GM18858 (cell line): ENCODE measurements around the gene CLSTN3.

Source experiments
- ATAC-seq: cut with Tn5 transposase; IDR thresholded peaks from one replicate; pipeline ENCODE4 v1.9.1; 2021; ENCODE audit not compliant: unreplicated experiment

The CLSTN3 gene

DNA sequence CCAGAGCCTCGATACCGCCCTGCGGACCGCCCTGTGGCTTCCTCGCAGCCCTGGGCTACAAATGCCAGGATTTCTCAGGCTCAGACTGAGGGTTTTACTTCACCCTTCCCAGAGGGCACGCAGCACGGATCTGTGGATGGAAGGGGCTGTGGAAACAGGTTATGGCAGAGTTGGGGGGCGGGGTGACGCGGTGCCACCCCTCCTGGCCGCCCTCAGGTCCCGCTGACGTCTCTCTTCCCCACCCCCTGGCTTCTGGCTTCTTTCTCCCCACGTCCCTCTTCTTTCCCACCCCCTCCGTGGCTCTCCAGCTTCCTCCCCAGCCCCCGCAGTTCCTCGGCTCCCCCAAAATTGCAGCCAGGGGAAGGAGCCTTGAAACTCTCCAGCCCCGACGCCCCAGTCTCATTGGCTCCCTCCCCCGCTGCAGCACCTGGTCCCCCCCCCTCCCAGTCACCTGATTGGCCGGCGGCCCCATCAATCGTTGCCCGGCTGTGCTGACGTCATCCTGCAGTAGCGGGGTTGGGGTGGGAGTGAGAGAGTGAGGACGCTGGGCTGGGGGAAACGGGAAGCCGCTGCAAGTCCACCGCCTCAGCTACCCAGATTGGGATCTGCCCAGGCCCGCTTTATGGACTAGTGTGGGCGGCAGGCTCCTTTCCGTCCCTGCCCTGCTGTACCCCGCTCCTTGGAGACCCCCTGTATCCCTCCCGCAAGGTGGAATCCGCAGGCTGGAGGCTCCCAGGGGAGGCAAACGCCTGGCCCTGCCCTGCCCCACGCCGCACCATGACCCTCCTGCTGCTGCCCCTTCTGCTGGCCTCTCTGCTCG lies at the start of gene CLSTN3:
CLSTN3 (plus strand) TSS at position 500 of the 820 bp plus-strand sequence; CDS start at position 778, 278 bp downstream.
- peak; percentile 69 for ATAC-seq

DNA sequence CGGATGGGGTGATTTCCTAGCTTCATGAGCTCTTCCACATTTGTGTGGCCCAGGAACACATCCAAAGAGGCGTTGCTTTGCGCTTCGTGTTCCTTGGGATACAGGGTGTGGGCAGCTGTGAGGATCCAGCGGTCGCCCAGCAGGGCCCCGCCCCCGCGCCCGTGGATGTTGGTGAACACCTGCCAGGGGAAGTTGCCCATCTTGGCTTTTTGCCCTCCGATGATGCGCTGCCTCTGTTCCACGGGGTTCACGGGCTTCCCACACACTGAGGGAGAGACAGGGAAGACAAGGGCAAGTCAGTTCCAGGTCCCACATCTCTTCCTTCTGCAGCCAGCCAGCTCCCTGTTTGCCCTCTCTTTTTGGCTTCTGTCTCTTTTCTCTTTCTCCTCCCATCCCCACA lies 49.1 kb upstream of the CLSTN3 start:
- ATAC-seq = no peak

DNA sequence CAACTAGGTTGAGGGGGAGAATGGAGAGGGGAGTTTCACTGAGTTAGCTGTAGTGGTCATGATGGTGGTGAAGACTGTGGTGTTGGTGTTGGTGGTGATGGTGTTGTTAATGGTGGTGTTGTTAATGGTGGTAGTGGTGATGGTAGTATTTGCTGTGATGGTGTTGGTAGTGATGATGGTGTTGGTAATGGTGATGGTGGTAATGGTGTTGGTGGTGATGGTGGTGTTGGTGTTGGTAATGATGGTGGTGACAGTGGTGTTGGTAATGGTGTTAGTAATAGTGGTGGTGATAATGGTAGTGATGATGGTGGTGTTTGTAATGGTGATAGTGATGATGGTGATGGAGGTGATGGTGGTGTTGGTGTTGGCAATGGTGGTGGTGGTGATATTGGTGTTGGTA lies 47.0 kb upstream of the CLSTN3 start:
- ATAC-seq = no peak

DNA sequence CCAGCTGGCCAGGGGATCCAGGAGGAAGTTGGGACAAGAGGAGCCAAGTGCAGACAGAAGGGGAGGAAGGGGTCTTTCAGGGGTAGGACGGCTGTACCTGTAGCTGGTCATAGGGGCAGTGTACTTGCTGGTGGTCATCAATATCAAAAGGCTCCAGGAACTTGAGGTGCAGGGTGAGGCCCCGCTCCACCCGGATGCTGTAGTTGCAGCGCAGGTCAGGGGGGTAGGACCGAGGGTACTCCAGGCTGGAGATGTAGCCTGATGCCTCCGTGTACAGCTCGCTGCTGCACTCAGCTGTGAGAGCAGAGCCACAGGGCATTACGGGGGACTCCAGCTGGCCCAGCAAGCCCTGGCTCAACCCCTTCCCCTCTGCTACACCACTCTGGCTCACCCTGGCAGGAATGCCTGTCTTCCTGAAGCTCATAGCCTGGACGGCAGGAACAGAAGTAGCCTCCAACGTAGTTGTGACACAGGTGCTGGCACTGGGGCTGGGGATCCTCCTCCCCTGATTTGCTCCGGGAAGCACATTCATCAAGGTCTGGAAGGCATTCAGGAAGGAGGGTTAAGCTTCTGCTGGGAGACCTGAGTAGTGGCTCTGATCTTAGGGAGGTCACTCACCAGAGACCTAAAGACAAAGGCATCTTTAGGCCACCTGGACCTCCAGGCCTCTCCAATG lies 40.8 kb upstream of the CLSTN3 start:
- no peak for ATAC-seq

DNA sequence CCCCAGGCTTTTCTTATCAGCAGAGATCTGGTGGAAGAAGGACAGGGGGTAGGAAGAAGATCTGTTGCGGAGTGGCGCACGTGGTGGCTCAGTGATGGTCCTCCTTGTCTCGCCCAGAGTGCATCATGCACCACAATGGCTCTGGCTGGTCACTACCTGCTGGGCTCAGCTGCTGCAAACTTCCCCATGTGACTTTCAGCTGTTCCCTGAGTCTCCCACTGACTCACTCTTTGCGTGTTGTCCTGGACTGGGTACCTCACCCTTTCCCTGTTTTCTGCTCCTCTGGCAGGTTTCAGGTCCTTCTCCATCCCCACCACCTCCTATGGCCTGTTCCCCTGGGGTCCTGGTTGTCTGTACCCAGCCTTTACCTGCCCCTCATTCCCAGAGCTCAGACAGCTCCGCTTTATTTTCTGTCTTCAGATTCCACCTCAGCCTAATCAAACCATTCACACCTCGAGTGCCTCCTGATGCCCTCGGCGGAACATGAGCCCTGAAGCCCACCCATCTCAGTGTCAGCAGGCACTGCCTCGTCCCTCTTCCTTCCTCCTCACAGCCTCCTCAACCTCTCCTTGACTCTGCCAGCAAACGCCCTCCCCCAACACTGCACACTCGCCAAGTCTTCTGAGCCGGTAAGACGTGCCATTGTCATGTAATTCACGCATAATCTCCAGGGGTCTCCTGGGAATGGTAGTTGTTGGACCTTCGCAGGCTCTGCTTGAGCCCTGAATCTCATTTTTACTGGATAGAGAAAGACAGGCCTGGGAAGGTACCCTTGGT lies 39.8 kb upstream of the CLSTN3 start:
- ATAC-seq = no peak

DNA sequence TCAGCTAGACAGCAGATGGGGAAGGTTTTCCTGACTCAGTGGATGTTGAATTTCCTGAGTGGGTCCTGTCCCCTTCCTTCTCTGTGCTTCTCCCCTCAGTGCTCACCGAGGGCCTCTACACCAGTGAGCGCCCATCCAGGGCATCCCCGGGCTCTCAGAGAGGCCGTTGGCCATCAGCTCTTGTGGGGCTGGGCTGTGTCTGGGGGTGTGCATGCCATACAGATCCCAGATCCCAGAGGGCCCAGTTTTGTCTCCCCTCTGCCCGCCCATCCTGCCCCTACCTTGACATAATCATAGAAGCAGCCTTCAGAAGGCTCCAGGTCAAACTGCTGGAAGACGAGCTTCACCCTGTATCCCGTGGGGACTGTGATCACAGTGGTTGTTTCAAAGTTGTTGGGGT lies 39.0 kb upstream of the CLSTN3 start:
- ATAC-seq = no peak

DNA sequence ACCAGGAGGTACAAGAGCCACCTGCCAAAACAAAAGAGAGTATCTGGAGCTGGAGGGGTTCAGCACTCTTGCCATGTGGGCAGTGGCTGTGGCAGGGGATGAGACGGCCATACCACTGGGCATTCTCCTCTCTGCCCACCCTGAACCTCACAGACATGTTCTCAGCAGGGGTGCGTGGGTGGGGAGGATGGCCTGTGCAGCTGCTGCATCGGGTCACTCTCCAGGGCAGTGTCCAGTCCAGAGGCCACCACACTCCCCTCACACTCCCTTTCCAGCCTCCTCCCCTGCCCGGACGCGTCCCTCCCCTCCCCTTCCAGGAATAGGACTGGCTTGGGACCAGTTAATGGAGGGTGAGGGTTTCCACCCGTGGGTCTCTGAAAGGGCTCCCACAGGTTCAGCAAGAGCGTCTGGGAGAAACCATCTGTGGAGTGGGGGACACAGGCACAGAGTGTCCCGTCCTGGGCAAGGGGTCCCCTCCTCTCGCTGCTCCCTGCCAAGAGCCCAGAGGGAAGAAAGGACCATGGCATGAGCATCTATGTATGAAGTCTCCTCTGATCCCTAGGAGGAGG lies 38.4 kb upstream of the CLSTN3 start:
- ATAC-seq = no peak

DNA sequence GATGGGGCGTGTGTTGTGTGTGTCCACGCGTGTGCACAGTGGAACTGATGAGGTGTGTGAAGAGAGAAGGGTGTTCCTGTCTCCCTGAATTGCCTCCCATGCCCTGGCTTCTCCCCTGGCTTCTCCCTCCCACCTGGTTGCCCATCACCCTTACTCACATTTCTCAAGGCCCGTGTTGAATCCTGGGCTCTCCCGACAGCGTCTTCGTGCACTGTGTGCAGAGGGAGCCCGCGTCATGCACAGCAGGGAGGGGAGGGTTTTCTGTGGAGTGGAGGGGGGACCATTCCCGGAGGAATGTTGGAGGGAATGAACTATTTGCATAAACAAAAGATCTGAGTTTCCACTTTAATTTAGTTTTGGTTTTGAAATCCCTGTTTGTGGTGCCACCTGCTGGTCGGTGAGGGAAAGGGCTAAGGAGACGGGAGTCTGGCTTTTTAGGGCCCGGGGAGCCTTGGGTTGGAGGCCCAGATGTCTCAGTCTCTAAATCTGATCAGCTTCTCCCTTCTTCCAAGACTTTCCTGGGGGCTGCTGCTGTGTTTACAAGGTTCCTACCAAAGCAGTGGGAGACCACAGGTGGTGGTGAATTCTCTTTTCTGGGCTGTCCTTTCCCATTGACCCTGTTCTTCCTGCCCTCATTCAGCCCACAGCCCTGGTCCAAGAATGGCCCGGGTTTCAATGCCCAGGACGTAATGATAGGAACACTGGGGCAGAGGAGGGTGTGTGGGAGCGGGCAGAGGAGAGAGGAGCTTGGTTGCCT lies 37.8 kb upstream of the CLSTN3 start, which contains the start of gene C1R:
C1R (minus strand) TSS at position 217 of the 757 bp plus-strand sequence; CDS start at position 160, 57 bp downstream.
- ATAC-seq = no peak

DNA sequence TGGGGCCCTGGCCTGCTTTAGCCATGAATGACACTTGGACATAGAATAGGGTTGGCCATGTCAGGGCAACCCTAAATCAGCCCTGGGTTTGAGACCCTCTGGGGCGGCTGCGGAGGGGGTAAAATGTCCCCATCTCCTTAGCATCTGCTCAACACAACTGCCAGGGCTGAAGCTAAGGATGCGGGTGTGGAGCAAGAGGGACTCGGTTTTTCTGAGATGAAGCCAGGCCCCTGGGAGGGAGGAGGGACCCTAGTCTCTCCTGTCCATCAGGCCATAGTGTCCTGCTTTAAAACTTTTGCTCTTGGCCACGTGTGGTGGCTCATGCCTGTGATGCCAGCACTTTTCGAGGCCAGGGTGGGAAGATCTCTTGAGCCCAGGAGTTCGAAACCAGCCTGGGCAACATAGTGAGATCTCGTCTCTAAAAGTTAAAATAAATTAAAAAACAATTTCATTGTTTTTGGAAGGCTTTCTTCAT lies 37.1 kb upstream of the CLSTN3 start:
- ATAC-seq = no peak

DNA sequence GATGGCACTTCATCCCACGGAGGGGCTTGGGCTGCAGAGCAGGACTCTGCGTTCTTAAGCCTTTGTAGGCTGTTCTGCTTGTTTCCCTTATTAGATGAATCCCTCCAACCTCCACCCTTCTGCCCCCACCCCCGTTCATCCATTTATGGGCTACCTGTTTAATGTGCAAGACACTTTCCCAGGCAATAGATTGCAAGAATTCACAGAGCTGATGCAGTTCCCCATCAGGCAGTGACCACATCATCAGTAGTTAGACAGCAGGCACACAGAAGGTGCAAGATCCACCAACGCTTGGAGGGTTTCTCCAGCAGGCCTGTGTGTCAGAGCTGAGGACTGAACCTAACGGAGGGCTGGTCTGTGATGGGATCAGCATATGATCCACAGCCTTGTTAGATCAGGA lies 36.7 kb upstream of the CLSTN3 start:
- no peak for ATAC-seq

DNA sequence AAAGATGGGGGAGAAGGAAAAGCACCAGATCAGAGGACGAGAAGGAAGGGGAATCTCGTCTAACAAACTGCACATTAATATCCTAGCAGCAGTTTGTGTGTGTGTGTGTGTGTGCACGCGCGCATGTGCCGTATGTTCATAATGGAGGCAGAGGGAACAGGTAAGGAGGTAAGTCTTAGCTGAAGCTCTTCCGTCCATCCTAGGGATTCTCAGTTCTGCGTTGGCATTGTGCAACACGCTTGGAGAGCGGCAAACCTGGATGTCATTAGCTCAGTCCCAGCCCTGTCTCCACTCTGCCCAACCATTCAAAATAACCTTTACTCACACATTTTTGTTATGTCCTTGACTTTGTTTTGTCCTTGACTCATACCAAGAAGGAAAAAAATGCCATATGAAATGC lies 36.3 kb upstream of the CLSTN3 start:
- ATAC-seq = no peak

DNA sequence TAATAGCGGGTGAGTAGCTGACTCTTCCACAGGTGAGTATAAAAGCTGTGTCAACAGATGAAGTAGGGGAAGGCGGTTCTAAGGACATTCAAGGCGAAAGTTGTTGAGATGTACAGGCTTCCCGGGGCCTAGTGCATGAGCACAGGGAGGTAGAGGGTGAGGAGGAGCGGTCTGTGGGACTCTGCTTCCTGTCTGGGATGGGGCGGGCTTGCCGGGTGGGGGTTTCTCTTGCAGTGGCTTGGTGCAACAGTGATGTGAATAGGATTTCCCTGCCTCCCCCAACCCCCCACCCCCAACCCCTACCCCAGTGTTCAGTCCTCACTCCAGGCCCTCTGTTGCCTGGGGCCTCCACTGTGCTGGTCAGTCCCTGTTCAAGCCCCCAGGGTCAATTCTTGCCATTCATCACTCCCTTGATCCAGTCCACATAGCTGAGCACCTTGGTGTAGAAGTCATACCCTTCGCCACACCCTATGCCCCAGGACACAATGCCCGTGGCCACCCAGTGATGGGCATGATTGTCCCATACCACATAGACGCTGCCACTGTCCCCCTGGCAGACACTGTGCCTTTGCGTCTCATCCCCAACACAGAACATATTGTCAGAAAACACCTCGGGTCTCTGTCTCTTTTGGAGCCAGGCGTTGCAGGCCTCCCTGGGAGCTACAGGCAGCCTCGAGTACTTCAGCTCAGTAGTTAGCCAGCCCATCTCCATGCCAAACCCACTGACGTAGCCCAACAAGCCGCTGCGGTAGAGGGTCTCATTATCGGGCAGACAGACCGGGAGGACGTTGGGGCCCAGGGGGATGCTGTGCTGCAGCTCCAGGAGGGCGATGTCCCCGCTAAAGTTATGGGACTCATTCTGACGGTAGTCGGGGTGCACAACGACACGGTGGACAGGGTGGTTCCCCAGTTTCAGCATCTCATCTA lies 33.9 kb upstream of the CLSTN3 start:
- ATAC-seq = no peak

DNA sequence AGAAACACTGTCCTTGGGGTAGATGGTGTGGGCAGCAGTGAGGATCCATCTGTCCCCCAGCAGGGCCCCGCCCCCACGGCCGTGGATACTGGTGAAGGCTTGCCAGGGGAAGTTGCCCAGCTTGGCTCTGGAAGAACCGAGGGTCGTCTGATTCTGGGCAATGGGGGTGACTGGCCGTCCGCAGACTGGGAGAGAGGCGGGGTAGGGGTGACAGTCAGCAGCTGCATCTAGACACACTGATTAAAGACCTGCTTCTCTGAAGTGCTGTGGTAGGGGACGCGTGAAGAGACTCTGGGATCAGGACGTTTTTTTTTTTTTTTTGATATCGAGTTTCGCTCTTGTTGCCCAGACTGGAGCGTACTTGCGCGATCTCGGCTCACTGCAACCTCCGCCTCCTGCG lies 33.2 kb upstream of the CLSTN3 start:
- no peak for ATAC-seq

DNA sequence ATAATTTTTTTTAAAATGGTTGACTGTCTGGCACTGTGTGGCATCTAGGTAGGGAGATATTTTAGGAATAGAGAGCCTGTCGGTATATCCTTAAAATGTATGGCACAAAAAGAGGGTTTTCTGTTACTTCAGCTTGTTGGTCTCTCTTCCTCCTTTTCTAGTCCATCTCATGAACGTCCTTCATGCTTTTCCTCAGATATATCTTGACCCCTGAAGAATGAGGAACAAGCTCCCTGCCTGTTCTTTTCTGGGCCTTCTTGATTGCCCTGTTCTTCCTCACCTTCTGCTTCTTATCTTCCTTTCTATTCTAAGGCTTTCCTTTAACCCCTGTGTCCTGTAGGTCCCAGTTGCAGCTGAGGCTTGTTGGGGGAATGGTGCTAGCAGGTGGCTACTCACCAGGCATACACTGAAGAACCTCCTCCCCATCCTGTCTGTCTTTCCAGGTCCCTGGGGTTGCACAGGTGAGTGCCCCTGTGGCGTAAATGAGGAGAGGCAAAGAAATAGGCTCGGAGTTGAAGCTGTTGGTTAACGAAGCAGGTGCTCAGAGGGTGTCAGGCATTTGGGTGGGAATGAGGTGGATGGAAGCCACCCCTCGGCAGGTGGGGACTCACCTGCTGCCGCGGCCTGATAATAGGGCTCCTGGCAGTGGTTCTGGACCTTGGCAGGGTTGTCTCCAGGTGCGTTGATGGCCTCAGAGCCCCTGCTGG lies 30.7 kb upstream of the CLSTN3 start:
- no peak for ATAC-seq

DNA sequence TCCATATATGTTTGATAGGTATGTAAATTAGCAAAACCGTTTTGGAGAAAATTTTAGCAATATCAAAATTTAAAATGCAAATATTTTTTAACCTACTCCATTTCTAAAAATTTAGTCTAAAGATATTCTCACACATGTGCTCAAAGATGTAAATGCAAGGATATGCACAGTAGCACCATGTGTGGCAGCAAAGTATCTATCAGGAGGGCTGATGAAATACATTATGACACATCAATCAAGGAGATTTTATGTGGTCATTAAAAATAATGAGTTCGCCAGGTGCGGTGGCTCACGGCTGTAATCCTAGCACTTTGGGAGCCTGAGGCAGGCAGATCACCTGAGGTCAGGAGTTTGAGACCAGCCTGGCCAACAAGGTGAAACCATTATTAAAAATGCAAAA lies 29.9 kb upstream of the CLSTN3 start:
- no peak for ATAC-seq

DNA sequence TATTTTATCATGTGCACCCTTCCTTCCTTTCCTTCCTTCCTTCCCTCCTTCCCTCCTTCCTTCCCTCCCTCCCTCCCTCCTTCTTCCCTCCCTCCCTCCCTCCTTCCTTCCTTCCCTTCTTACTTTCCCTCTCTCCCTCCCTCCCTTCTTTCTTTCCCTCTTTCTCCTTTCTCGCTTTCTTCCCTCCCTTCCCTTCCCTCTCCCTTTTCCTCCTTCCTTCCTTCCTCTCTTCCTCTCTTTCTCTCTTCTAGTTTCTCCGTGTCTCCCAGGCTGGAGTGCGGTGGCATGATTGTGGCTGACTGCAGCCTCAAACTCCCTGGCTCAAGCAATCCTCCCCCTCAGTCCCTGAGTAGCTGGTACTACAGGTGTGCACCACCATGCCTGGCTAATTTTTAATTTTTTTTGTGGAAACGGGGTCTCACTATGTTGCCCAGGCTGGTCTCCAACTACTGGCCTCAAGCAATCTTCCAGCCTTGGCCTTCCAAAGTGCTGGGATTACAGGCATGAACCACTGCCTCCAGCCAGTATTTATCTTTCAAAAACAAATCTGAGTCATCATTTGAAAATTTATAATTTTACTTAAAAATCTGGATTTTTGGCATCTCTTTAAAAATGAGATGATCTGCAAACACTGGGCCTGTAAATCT lies 29.0 kb upstream of the CLSTN3 start:
- ATAC-seq = no peak

DNA sequence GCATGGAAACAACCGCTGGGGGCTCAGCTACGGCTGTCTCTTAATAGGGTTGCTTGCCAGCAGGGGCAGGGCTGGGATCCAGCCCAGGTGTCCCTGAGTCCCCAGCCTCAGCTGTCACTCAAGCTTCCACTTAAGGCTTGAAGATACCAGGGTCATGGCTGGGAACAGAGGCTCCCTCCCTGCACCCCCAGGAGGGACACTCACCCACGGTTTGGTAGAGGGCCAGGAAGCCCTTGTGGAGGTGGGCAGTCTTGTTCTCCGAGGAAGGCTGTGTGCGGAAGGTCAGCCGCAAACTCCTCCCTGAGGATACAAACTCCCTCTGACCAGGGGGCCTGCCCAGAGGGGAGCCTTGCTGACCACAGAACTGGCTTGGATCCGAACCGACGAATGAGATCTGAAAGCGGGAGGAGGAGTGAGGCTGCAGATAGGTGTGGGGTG lies 28.5 kb upstream of the CLSTN3 start:
- no peak for ATAC-seq

DNA sequence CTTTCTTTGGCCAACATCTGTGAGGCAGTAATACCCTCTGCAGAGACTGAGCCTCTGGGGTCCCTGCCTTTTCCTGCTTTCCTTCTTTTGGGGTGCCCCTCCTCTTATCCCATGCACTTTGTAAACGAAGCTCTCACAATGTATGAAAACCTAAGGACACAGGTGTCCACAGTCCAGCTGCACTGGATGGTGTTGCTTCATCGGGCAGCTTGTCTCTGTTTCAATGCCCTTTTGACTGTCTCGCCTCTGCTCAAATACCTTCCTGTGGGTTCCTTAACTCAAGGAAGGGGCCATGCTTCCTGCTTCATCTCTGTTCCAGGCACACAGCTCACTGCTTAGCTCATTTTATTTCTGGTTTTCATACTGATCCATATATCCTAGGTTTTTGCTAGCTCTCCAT lies 27.6 kb upstream of the CLSTN3 start:
- no peak for ATAC-seq
